ENCODE measurements around the gene CBY1. TPM values are rescaled to one million over a fixed set of nuclear protein-coding genes. Genes with fewer than 3 reads are reported as not detected.

CBY1 gene
- polyA plus RNA-seq, 1 of the 3 experiments (the other 2 are of a cell fraction), result 21.8 TPM

GRCh38 chr22:38674888-38675287, 18.4 kb downstream of the CBY1 start:
- Histone ChIP-seq H3K27me3 (ENCODE audit: insufficient read depth) (no peaks in the 10 kb centered on the region), H3K27ac (ENCODE audit: low read depth in 2 of 2, low read length in 1 of 2) (no peak overlapping the region), H3K4me1 (ENCODE audit: control insufficient read depth in 1 of 2, insufficient read depth in 2 of 2, low read depth in 1 of 2, low read length in 1 of 2) (no peaks in the 10 kb centered on the region), H3K9me2 (no peaks in the 10 kb centered on the region), H3F3A (replicated peaks; ENCODE audit: insufficient read depth) (no peaks in the 10 kb centered on the region), H2AFZ (ENCODE audit: low read depth) (no peak overlapping the region), H3K79me2 (ENCODE audit: insufficient read depth) (no peaks in the 10 kb centered on the region), H4K20me1 (ENCODE audit: insufficient read depth) (no peaks in the 10 kb centered on the region), H3K4me2 (no peak overlapping the region), H3K9ac (no peak overlapping the region), H3K4me3 (ENCODE audit: low read depth in 2 of 2, low read length in 1 of 2) (no peak overlapping the region), H3K36me3 (replicated peaks in 1 of 2; ENCODE audit: control insufficient read depth in 1 of 2, insufficient read depth in 2 of 2, low read length in 1 of 2) (peaks cover 0 to 3% of the 10 kb centered on the region in 2 experiments), H3K9me3 (no peaks in the 10 kb centered on the region)
- WGBS (ENCODE audit: low lambda C conversion rate), result 95% methylated on average over 3 of the region's 5 CpGs
- no peak for DNase-seq
- POLR2A ChIA-PET, result interaction anchor here (1.4 kb wide), 1 partner anchor 8 kb away, joined by 3 read pairs; no protein-coding TSS in a partner anchor
- TF ChIP-seq TEAD4 (IDR thresholded peaks at IDR 0.05; ENCODE audit: borderline replicate concordance, insufficient read depth) (no peak), TCF12 (IDR thresholded peaks at IDR 0.05) (no peak), RCOR1 (IDR thresholded peaks at IDR 0.05; ENCODE audit: low read length) (no peak), NFIC (IDR thresholded peaks at IDR 0.05; ENCODE audit: borderline replicate concordance) (no peak), NRF1 (IDR thresholded peaks at IDR 0.05; ENCODE audit: low read depth, low read length) (no peak)
- CTCF ChIA-PET, result no interaction called here

GRCh38 chr22:38675833-38676232, 19.4 kb downstream of the CBY1 start:
- Histone ChIP-seq H3K79me2 (ENCODE audit: insufficient read depth) (no peaks in the 10 kb centered on the region), H3K9me3 (no peaks in the 10 kb centered on the region), H3F3A (replicated peaks; ENCODE audit: insufficient read depth) (no peaks in the 10 kb centered on the region), H3K9me2 (no peaks in the 10 kb centered on the region), H3K9ac (no peak overlapping the region), H3K27me3 (ENCODE audit: insufficient read depth) (no peaks in the 10 kb centered on the region), H3K4me2 (no peak overlapping the region), H4K20me1 (ENCODE audit: insufficient read depth) (no peaks in the 10 kb centered on the region), H3K4me1 (ENCODE audit: control insufficient read depth in 1 of 2, insufficient read depth in 2 of 2, low read depth in 1 of 2, low read length in 1 of 2) (no peaks in the 10 kb centered on the region), H3K4me3 (ENCODE audit: low read depth in 2 of 2, low read length in 1 of 2) (no peak overlapping the region), H2AFZ (ENCODE audit: low read depth) (no peak overlapping the region), H3K27ac (ENCODE audit: low read depth in 2 of 2, low read length in 1 of 2) (no peak overlapping the region), H3K36me3 (replicated peaks in 1 of 2; ENCODE audit: control insufficient read depth in 1 of 2, insufficient read depth in 2 of 2, low read length in 1 of 2) (peaks cover 0 to 3% of the 10 kb centered on the region in 2 experiments)
- no peak for DNase-seq
- TF ChIP-seq NFIC (IDR thresholded peaks at IDR 0.05; ENCODE audit: borderline replicate concordance), result no peak
- TF ChIP-seq RCOR1 (IDR thresholded peaks at IDR 0.05; ENCODE audit: low read length), result no peak
- no peak for TF ChIP-seq FOSL2 (IDR thresholded peaks at IDR 0.05; ENCODE audit: borderline replicate concordance, low read depth)
- no peak for TF ChIP-seq TCF12 (IDR thresholded peaks at IDR 0.05)
- TF ChIP-seq SMC3 (IDR thresholded peaks at IDR 0.05; ENCODE audit: low read depth, low read length), result no peak
- TF ChIP-seq RFX5 (IDR thresholded peaks at IDR 0.05; ENCODE audit: low read length), result no peak
- no peak for TF ChIP-seq GATA2 (CRISPR knock-in tag; IDR thresholded peaks at IDR 0.05)
- TF ChIP-seq POLR2AphosphoS5 (IDR thresholded peaks at IDR 0.05; ENCODE audit: low read depth, low read length), result no peak
- TF ChIP-seq CTCF (IDR thresholded peaks at IDR 0.05), result no peak
- TF ChIP-seq JUND (IDR thresholded peaks at IDR 0.05), result no peak
- TF ChIP-seq CHD2 (IDR thresholded peaks at IDR 0.05; ENCODE audit: low read length, partially characterized antibody), result no peak
- no peak for TF ChIP-seq PBX3 (IDR thresholded peaks at IDR 0.05)
- no peak for TF ChIP-seq IRF3 (IDR thresholded peaks at IDR 0.05; ENCODE audit: low read depth, low read length)
- no peak for TF ChIP-seq ELF1 (IDR thresholded peaks at IDR 0.05)
- no peak for TF ChIP-seq REST (IDR thresholded peaks at IDR 0.05; ENCODE audit: low read depth, low read length)
- TF ChIP-seq SIN3A (IDR thresholded peaks at IDR 0.05; ENCODE audit: borderline replicate concordance, low read depth, low read length), result no peak
- WGBS (ENCODE audit: low lambda C conversion rate), result 96% methylated on average over 3 of the region's 3 CpGs
- POLR2A ChIA-PET, result no interaction called here
- CTCF ChIA-PET, result no interaction called here

All from SK-N-SH (cell line).